ENCODE data around the gene YPEL5.

- no peak for TF ChIP-seq POLR2A (IDR thresholded peaks at IDR 0.05)
- TF ChIP-seq CTCF (IDR thresholded peaks at IDR 0.05 in 8 of 11, conservative IDR thresholded peaks at IDR 0.05 in 3 of 11) = no peak
Observed at GRCh38 chr2:30105556-30105955, 41.3 kb upstream of the YPEL5 start.

All from spleen (tissue), 7 donors.